Neural cell (in vitro differentiated cells): Measurements from ENCODE around the gene EIF4A3. TPM values are rescaled to one million over a fixed set of nuclear protein-coding genes. Genes with fewer than 3 reads are reported as not detected.

ENCODE experiments used
- H2AFZ ChIP-seq: fragments of 200-600, 300-800 bp; sonication (generic), shearing (Covaris generic); 2 replicates; pipeline ENCODE4 v1.6.0; 2014; ENCODE audit warnings: low read depth, mild to moderate bottlenecking, antibody characterized with exemption, low read length, moderate library complexity
- H3F3A ChIP-seq: fragments of 200-600 bp; shearing (Covaris generic); 2 replicates; pipeline ENCODE4 v1.6.1; 2016; ENCODE audit warnings: mild to moderate bottlenecking, moderate library complexity, mixed read lengths, antibody characterized with exemption, low read length; ENCODE audit not compliant: insufficient read depth, poor library complexity, severe bottlenecking
- H3K27ac ChIP-seq: fragments of 200-600, 300-800 bp; sonication (generic), shearing (Covaris generic); 2 replicates; pipeline ENCODE4 v1.5.1; 2014; ENCODE audit warnings: mild to moderate bottlenecking, low read length, moderate library complexity
- H3K27me3 ChIP-seq: fragments of 300-800, 200-600 bp; sonication (generic), shearing (Covaris generic); 2 replicates; pipeline ENCODE4 v1.6.0; 2014; ENCODE audit warnings: mild to moderate bottlenecking, low read depth, low read length, moderate library complexity; ENCODE audit not compliant: insufficient read depth
- H3K36me3 ChIP-seq: fragments of 300-800, 200-600 bp; sonication (generic), shearing (Covaris generic); 2 replicates; pipeline ENCODE4 v1.5.1; 2014; ENCODE audit warnings: mild to moderate bottlenecking, antibody characterized with exemption, low read length, moderate library complexity; ENCODE audit not compliant: insufficient read depth
- H3K4me2 ChIP-seq: fragments of 300-800, 200-600 bp; sonication (generic), shearing (Covaris generic); 2 replicates; pipeline ENCODE4 v1.6.0; 2014; ENCODE audit warnings: mild to moderate bottlenecking, low read length
- H3K4me3 ChIP-seq: fragments of 300-800, 200-600 bp; sonication (generic), shearing (Covaris generic); 2 replicates; pipeline ENCODE4 v1.5.1; 2014; ENCODE audit warnings: mild to moderate bottlenecking, low read length, moderate library complexity
- H3K79me2 ChIP-seq: fragments of 200-600 bp; shearing (Covaris generic); replicated peaks from 2 replicates; pipeline ENCODE4 v1.6.0; 2014; ENCODE audit warnings: mild to moderate bottlenecking, low read length, moderate library complexity; ENCODE audit not compliant: insufficient read depth
- H3K9ac ChIP-seq: fragments of 300-800, 200-600 bp; sonication (generic), shearing (Covaris generic); 2 replicates; pipeline ENCODE4 v1.6.1; 2016; ENCODE audit warnings: mild to moderate bottlenecking, low read length, mixed read lengths
- H3K9me2 ChIP-seq: fragments of 200-600 bp; shearing (Covaris generic); 2 replicates; pipeline ENCODE4 v1.6.1; 2016; ENCODE audit warnings: mild to moderate bottlenecking, low read length, mixed read lengths; ENCODE audit not compliant: insufficient read depth
- H3K9me3 ChIP-seq: fragments of 200-600, 300-800 bp; sonication (generic), shearing (Covaris generic); 2 replicates; pipeline ENCODE4 v1.6.1; 2016; ENCODE audit warnings: mild to moderate bottlenecking, mixed run types, low read length, moderate library complexity, mixed read lengths
- H4K20me1 ChIP-seq: fragments of 200-600 bp; shearing (Covaris generic); 2 replicates; pipeline ENCODE4 v1.6.1; 2016; ENCODE audit warnings: mild to moderate bottlenecking, mixed run types; ENCODE audit not compliant: insufficient read depth
- EP300 ChIP-seq: fragments of 450-650 bp; conservative IDR thresholded peaks from 2 replicates; pipeline ENCODE4 v1.6.1; 2014; ENCODE audit warnings: antibody characterized with exemption, mild to moderate bottlenecking, moderate library complexity; ENCODE audit not compliant: poor library complexity, severe bottlenecking
- EZH2 ChIP-seq: fragments of 200-600, 300-800 bp; shearing (Covaris generic), sonication (generic); IDR thresholded peaks from 2 replicates; pipeline ENCODE4 v1.6.1; 2014; ENCODE audit warnings: antibody characterized with exemption, low read length, borderline replicate concordance, mild to moderate bottlenecking; ENCODE audit not compliant: insufficient read depth, poor library complexity, severe bottlenecking
- MXI1 ChIP-seq: fragments of 450-650 bp; conservative IDR thresholded peaks from 2 replicates; pipeline ENCODE4 v1.6.1; 2014; ENCODE audit warnings: antibody characterized with exemption, mild to moderate bottlenecking; ENCODE audit not compliant: poor library complexity, severe bottlenecking
- POLR2AphosphoS5 ChIP-seq: IDR thresholded peaks from 2 replicates; pipeline ENCODE4 v1.6.1; 2012
- RAD21 ChIP-seq: fragments of 450-650 bp; conservative IDR thresholded peaks from 2 replicates; pipeline ENCODE4 v1.6.1; 2014; ENCODE audit warnings: antibody characterized with exemption, mild to moderate bottlenecking, moderate library complexity
- SMC3 ChIP-seq: fragments of 450-650 bp; conservative IDR thresholded peaks from 2 replicates; pipeline ENCODE4 v1.6.1; 2014; ENCODE audit warnings: antibody characterized with exemption, mild to moderate bottlenecking, moderate library complexity; ENCODE audit not compliant: poor library complexity
- TAF1 ChIP-seq: IDR thresholded peaks from 2 replicates; pipeline ENCODE4 v1.6.1; 2012; ENCODE audit warnings: low read depth
- polyA plus RNA-seq: library from polyadenylated mRNA; depleted of rRNA; stranded (reverse); fragments of >200 nt; gene quantifications from 2 replicates; pipeline ENCODE4 v1.2.3, GENCODE V29; 2014
- TF ChIP-seq, protein P1 (sequence below): fragments of 450-650 bp; IDR thresholded peaks from 2 replicates; pipeline ENCODE4 v1.5.1; 2014; ENCODE audit warnings: antibody characterized with exemption, mild to moderate bottlenecking, moderate library complexity; ENCODE audit not compliant: poor library complexity, severe bottlenecking
- TF ChIP-seq, protein P2 (sequence below): IDR thresholded peaks from 2 replicates; pipeline ENCODE4 v1.6.1; 2012; ENCODE audit warnings: borderline replicate concordance

The EIF4A3 gene
- polyA plus RNA-seq, 1 donor from 2014 or later: 109 TPM

DNA sequence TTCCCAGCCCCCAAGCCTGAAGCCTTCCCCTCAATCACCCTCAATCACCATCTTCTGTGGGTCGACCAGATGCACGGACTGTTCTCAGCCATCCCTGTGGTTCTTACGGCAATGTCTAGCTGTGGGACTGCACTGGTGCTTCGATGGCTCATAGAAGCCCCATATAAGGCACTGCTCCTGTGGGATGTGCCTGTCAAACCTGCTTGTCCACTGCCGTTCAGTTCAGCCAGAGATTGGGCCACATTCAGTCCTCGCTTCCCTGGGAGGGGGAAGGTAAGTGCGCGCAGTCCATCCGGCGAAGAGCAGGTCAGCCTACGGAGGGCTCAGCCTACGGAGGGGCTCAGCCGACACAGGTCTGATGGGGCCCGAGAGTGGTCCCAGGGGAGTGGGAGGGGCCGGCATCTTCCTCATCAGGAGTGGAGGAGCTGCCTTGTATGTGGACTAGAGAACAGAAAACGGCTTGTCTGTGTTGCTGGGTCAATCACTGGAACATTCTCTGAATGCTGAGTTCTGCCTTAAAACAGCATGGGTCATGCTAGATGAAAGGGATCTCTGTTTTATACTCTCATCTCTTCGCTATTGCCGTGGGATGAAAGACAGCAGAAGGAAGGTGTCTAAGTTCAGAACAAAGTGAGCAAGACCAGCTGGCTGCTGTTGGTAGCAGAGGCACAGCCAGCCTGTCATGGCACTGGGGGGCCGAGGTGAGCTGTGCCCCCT, 23.0 kb upstream of the EIF4A3 start, which contains the start of gene CARD14:
CARD14 (plus strand) TSS at position 247 of the 717 bp plus-strand sequence. CDS start 11,409 bp downstream, outside the sequence.
- no peak within 1 kb of the TSS for H3K4me3 ChIP-seq
- no peaks in the 10 kb centered on the region for H3K9me2 ChIP-seq
- H3K27me3 ChIP-seq: no peaks in the 10 kb centered on the region
- no peaks in the 10 kb centered on the region for H3K9me3 ChIP-seq
- H2AFZ ChIP-seq: no peak within 1 kb of the TSS
- no peak for TF ChIP-seq MXI1
- no peak for TF ChIP-seq POLR2AphosphoS5
- TF ChIP-seq, protein P1, sequence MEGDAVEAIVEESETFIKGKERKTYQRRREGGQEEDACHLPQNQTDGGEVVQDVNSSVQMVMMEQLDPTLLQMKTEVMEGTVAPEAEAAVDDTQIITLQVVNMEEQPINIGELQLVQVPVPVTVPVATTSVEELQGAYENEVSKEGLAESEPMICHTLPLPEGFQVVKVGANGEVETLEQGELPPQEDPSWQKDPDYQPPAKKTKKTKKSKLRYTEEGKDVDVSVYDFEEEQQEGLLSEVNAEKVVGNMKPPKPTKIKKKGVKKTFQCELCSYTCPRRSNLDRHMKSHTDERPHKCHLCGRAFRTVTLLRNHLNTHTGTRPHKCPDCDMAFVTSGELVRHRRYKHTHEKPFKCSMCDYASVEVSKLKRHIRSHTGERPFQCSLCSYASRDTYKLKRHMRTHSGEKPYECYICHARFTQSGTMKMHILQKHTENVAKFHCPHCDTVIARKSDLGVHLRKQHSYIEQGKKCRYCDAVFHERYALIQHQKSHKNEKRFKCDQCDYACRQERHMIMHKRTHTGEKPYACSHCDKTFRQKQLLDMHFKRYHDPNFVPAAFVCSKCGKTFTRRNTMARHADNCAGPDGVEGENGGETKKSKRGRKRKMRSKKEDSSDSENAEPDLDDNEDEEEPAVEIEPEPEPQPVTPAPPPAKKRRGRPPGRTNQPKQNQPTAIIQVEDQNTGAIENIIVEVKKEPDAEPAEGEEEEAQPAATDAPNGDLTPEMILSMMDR: no peak
- TF ChIP-seq SMC3: no peak
- TF ChIP-seq EZH2: no peak
- no peak for TF ChIP-seq RAD21
- TF ChIP-seq EP300: no peak
- TF ChIP-seq, protein P2, sequence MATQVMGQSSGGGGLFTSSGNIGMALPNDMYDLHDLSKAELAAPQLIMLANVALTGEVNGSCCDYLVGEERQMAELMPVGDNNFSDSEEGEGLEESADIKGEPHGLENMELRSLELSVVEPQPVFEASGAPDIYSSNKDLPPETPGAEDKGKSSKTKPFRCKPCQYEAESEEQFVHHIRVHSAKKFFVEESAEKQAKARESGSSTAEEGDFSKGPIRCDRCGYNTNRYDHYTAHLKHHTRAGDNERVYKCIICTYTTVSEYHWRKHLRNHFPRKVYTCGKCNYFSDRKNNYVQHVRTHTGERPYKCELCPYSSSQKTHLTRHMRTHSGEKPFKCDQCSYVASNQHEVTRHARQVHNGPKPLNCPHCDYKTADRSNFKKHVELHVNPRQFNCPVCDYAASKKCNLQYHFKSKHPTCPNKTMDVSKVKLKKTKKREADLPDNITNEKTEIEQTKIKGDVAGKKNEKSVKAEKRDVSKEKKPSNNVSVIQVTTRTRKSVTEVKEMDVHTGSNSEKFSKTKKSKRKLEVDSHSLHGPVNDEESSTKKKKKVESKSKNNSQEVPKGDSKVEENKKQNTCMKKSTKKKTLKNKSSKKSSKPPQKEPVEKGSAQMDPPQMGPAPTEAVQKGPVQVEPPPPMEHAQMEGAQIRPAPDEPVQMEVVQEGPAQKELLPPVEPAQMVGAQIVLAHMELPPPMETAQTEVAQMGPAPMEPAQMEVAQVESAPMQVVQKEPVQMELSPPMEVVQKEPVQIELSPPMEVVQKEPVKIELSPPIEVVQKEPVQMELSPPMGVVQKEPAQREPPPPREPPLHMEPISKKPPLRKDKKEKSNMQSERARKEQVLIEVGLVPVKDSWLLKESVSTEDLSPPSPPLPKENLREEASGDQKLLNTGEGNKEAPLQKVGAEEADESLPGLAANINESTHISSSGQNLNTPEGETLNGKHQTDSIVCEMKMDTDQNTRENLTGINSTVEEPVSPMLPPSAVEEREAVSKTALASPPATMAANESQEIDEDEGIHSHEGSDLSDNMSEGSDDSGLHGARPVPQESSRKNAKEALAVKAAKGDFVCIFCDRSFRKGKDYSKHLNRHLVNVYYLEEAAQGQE: no peak
- TF ChIP-seq TAF1: no peak
- no peak within 1 kb of the TSS for H3K4me2 ChIP-seq
- H3F3A ChIP-seq: no peaks in the 10 kb centered on the region
- no peak within 1 kb of the TSS for H3K27ac ChIP-seq
- no peaks in the 10 kb centered on the region for H3K79me2 ChIP-seq
- H4K20me1 ChIP-seq: no peaks in the 10 kb centered on the region
- H3K36me3 ChIP-seq: no peaks in the 10 kb centered on the region
- H3K9ac ChIP-seq: no peak within 1 kb of the TSS

DNA sequence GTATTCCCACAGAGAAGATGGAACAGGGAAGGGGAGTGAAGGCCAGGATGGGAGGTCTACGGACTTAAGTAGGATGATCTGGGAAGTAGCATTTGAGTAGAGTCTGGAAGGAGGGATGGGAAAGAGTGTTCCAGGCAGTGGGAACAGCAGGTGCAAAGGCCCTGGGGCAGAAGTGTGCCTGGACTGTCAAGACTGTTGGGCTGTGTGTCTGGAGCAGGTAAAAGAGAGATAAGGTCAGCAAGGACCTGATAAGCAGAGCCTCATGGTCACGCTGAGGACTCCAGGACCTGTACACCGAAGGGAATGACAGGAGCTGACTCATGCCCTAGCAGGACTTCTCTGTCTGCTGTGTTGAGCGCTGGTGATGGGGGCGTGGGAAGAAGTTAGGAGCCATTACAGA, 22.2 kb upstream of the EIF4A3 start:
- Histone ChIP-seq H3K9me2 (no peaks in the 10 kb centered on the region), H3K27ac (no peak overlapping the region), H3K4me2 (no peak overlapping the region), H3K36me3 (no peaks in the 10 kb centered on the region), H3K4me3 (no peak overlapping the region), H4K20me1 (no peaks in the 10 kb centered on the region), H3F3A (no peaks in the 10 kb centered on the region), H2AFZ (no peak overlapping the region), H3K9me3 (no peaks in the 10 kb centered on the region), H3K9ac (no peak overlapping the region), H3K79me2 (no peaks in the 10 kb centered on the region), H3K27me3 (no peaks in the 10 kb centered on the region)
- TF ChIP-seq POLR2AphosphoS5: no peak
- no peak for TF ChIP-seq EZH2
- TF ChIP-seq TAF1: no peak
- TF ChIP-seq EP300: no peak
- TF ChIP-seq SMC3: no peak
- TF ChIP-seq, protein P1: no peak
- TF ChIP-seq, protein P2: no peak
- no peak for TF ChIP-seq RAD21
- no peak for TF ChIP-seq MXI1
